KMS-11 (cell line): ENCODE data around the gene INPP5K.

Experiments used
- H2AFZ ChIP-seq: fragments of 200-600 bp; sonication (generic); 2 replicates; pipeline ENCODE4 v1.6.1; 2016; ENCODE audit warnings: antibody characterized with exemption, mixed run types, low read depth
- H3K27ac ChIP-seq: fragments of 200-600 bp; sonication (generic); 2 replicates; pipeline ENCODE4 v1.6.1; 2016; ENCODE audit warnings: mild to moderate bottlenecking, mixed run types
- H3K27me3 ChIP-seq: fragments of 200-600 bp; sonication (generic); 2 replicates; pipeline ENCODE4 v1.6.1; 2017; ENCODE audit warnings: mild to moderate bottlenecking, low read depth, mixed run types, moderate library complexity; ENCODE audit not compliant: insufficient read depth
- H3K36me3 ChIP-seq: fragments of 200-600 bp; sonication (generic); 2 replicates; pipeline ENCODE4 v1.6.1; 2017; ENCODE audit warnings: mild to moderate bottlenecking, mixed run types; ENCODE audit not compliant: insufficient read depth
- H3K4me1 ChIP-seq: fragments of 200-600 bp; sonication (generic); 2 replicates; pipeline ENCODE4 v1.6.1; 2016; ENCODE audit warnings: mild to moderate bottlenecking, low read depth, mixed run types; ENCODE audit not compliant: poor library complexity, severe bottlenecking
- H3K4me2 ChIP-seq: fragments of 200-600 bp; sonication (generic); 2 replicates; pipeline ENCODE4 v1.7.0; 2016; ENCODE audit warnings: mild to moderate bottlenecking, mixed run types
- H3K4me3 ChIP-seq: fragments of 200-600 bp; sonication (generic); IDR thresholded peaks from 2 replicates; pipeline ENCODE4 v1.6.1; 2017; ENCODE audit warnings: low read depth, low read length, mixed read lengths; ENCODE audit not compliant: insufficient read depth
- H3K79me2 ChIP-seq: fragments of 200-600 bp; sonication (generic); 2 replicates; pipeline ENCODE4 v1.6.1; 2016; ENCODE audit warnings: low read depth, mixed run types; ENCODE audit not compliant: insufficient read depth
- H3K9ac ChIP-seq: fragments of 200-600 bp; sonication (generic); 2 replicates; pipeline ENCODE4 v1.6.1; 2016; ENCODE audit warnings: mild to moderate bottlenecking, mixed run types
- H4K20me1 ChIP-seq: fragments of 200-600 bp; sonication (generic); 2 replicates; pipeline ENCODE4 v1.6.1; 2016; ENCODE audit warnings: mild to moderate bottlenecking, mixed run types; ENCODE audit not compliant: insufficient read depth
- TF ChIP-seq, protein P1 (sequence below): fragments of 200-600 bp; sonication (generic); conservative IDR thresholded peaks from 2 replicates; pipeline ENCODE4 v1.6.1; 2017; ENCODE audit warnings: low read depth, mild to moderate bottlenecking, antibody characterized with exemption, low read length, moderate library complexity, mixed read lengths

The INPP5K gene

DNA sequence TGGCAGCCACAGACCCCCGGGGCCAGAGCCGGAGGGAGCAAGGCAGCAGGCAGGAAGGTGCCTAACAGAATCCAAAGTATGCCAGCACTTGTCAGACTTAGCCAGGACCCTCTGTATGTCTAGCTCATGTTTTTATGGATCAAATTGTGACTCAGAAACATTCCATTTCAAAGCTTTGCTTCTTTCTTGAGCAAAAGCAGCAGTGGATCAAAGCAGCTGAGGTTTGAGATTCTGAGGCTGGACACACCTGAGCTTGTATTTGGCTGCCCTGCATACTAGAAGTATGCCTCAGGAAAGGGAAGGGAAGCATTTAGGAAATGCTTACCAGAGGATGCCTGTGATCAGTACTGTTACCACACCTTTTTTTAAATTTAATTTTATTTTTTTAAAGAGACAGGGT is 18.2 kb downstream of the INPP5K start:
- Histone ChIP-seq H3K4me2 (no peak overlapping the region), H4K20me1 (no peaks in the 10 kb centered on the region), H3K27ac (no peak overlapping the region), H2AFZ (no peak overlapping the region), H3K36me3 (no peaks in the 10 kb centered on the region), H3K9ac (no peak overlapping the region), H3K79me2 (no peaks in the 10 kb centered on the region), H3K4me3 (no peak overlapping the region), H3K4me1 (no peaks in the 10 kb centered on the region), H3K27me3 (no peaks in the 10 kb centered on the region)
- TF ChIP-seq, protein P1, sequence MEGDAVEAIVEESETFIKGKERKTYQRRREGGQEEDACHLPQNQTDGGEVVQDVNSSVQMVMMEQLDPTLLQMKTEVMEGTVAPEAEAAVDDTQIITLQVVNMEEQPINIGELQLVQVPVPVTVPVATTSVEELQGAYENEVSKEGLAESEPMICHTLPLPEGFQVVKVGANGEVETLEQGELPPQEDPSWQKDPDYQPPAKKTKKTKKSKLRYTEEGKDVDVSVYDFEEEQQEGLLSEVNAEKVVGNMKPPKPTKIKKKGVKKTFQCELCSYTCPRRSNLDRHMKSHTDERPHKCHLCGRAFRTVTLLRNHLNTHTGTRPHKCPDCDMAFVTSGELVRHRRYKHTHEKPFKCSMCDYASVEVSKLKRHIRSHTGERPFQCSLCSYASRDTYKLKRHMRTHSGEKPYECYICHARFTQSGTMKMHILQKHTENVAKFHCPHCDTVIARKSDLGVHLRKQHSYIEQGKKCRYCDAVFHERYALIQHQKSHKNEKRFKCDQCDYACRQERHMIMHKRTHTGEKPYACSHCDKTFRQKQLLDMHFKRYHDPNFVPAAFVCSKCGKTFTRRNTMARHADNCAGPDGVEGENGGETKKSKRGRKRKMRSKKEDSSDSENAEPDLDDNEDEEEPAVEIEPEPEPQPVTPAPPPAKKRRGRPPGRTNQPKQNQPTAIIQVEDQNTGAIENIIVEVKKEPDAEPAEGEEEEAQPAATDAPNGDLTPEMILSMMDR: no peak

DNA sequence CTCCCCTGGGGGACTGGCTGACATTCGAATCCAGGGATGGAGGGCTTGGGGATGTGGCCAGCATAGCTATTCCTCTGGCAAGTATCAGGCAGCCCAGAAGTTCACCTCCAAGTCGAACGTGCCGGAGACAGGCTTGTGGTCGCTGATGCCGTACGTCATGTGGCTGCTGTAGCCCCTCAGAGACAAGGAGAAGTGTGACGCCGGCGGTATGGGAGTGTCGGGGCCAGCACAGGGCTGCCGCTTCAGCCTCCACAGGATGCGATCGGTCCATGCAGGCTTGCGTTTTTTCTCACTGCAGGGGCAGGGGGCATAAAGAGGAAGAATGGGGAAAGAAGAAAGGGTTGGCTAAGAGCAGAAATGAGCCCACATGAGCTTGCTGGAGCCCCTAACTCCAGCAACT is 18.6 kb downstream of the INPP5K start:
- H3K4me1 ChIP-seq: no peaks in the 10 kb centered on the region
- no peak overlapping the region for H3K4me2 ChIP-seq
- no peaks in the 10 kb centered on the region for H3K27me3 ChIP-seq
- TF ChIP-seq, protein P1: no peak
- H3K9ac ChIP-seq: no peak overlapping the region
- H3K36me3 ChIP-seq: no peaks in the 10 kb centered on the region
- no peaks in the 10 kb centered on the region for H4K20me1 ChIP-seq
- no peak overlapping the region for H3K4me3 ChIP-seq
- no peaks in the 10 kb centered on the region for H3K79me2 ChIP-seq
- H3K27ac ChIP-seq: no peak overlapping the region
- H2AFZ ChIP-seq: no peak overlapping the region

DNA sequence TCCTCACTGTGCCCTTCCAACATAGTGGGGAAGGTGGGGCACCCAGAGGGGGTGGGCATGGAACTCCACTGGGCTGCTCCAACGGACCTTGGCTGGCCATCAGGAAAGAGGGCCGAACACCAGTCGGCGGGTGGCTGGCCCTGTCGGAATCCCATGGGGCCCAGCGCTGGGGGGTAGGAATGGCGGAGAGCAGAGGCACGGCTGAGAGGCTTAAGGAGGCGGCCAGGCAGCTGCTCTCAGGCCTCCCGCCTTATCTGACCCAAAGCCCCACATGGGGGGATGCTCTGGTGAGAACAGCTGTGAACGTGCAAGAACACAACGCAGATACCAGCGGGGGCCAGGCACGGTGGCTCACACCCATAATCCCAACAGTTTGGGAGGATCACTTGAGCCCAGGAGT is 19.5 kb downstream of the INPP5K start:
- H3K9ac ChIP-seq: no peak overlapping the region
- no peak overlapping the region for H3K4me3 ChIP-seq
- H3K36me3 ChIP-seq: no peaks in the 10 kb centered on the region
- H3K27me3 ChIP-seq: no peaks in the 10 kb centered on the region
- H3K4me1 ChIP-seq: no peaks in the 10 kb centered on the region
- H3K4me2 ChIP-seq: no peak overlapping the region
- no peaks in the 10 kb centered on the region for H3K79me2 ChIP-seq
- H4K20me1 ChIP-seq: no peaks in the 10 kb centered on the region
- TF ChIP-seq, protein P1: no peak
- H2AFZ ChIP-seq: no peak overlapping the region
- H3K27ac ChIP-seq: no peak overlapping the region

DNA sequence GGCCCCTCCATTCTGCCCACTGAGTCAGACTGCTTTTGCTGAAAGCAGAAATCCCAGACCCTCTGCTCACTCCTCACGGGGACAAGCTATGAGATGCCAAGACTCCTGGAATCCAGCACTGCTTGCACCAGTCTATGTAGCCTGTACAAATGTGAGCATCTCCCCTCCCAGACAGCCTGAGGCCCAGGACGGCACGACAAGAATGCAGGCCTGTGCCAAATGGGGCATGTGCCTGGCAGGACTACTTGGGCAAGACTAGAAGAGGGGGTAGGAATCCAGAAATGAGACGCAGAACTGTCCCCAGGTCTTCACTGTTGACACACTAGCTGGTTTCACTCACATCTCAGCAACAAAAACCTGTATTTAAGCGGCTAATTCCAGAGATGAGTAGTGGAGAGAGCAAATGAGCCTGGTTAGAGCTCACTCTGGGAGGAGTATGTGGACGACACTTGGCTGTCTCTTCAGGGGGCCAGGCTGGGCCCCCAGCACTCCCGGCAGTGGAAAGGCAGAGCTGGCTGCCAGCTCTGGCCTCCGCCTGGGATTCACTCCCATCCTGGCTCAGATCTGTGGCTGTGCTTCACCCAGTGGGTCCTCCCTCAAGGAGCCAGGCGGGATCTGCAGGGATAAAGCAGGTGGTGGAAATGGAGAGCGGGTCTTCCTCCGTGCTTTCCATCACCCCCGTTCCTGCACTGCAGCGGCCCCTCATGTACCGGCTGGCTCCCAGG is 21.0 kb downstream of the INPP5K start:
- TF ChIP-seq, protein P1: no peak

More for the DNA sequence above, 21.0 kb downstream of the INPP5K start:
- Histone ChIP-seq H3K4me2 (no peak overlapping the region), H3K27me3 (no peaks in the 10 kb centered on the region), H3K9ac (no peak overlapping the region), H3K4me3 (no peak overlapping the region), H3K36me3 (no peaks in the 10 kb centered on the region), H3K4me1 (peaks cover under 1% of the 10 kb centered on the region), H2AFZ (no peak overlapping the region), H4K20me1 (no peaks in the 10 kb centered on the region), H3K27ac (no peak overlapping the region), H3K79me2 (no peaks in the 10 kb centered on the region)
